Amniotic stem cell (primary cell): Measurements from ENCODE around the gene IQCC.

Experiments used
- DNase-seq: peaks from one replicate; lab custom pipeline; 2025; lab: John Stamatoyannopoulos, UW

Gene IQCC

GRCh38 chr1:32195972-32196823 is 9.3 kb upstream of the IQCC start:
- DNase-seq: no peak

GRCh38 chr1:32197074-32197473 is 8.4 kb upstream of the IQCC start:
- no peak for DNase-seq

- DNase-seq: no peak
Observed at GRCh38 chr1:32197837-32198236, 7.6 kb upstream of the IQCC start.

- no peak for DNase-seq
Observed at GRCh38 chr1:32198237-32199042, 7.0 kb upstream of the IQCC start.

- no peak for DNase-seq
Observed at GRCh38 chr1:32199043-32199716, 6.3 kb upstream of the IQCC start.

- DNase-seq: no peak
Observed at GRCh38 chr1:32199717-32200072, 5.8 kb upstream of the IQCC start.

GRCh38 chr1:32200226-32201010 is 5.1 kb upstream of the IQCC start, which contains the start of gene CCDC28B:
CCDC28B (plus strand) TSS chr1:32200595; CDS start chr1:32201936, 1,341 bp downstream.
- DNase-seq: peak; percentile 55

- peak; percentile 65 for DNase-seq
Observed at GRCh38 chr1:32201011-32201855, 4.2 kb upstream of the IQCC start.

GRCh38 chr1:32204943-32205361 is 519 bp upstream of the IQCC start:
- DNase-seq: no peak

- DNase-seq: no peak
Observed at GRCh38 chr1:32208469-32208868, 3.0 kb downstream of the IQCC start.

GRCh38 chr1:32208891-32209328 is 3.4 kb downstream of the IQCC start, which contains the start of gene DCDC2B:
DCDC2B (plus strand) TSS chr1:32209089; CDS start chr1:32209094, 5 bp downstream.
- no peak for DNase-seq

GRCh38 chr1:32215629-32216480 is 10.4 kb downstream of the IQCC start:
- peak; percentile 25 for DNase-seq

- no peak for DNase-seq
Observed at GRCh38 chr1:32216566-32216965, 11.1 kb downstream of the IQCC start.

GRCh38 chr1:32219022-32219421 is 13.6 kb downstream of the IQCC start:
- no peak for DNase-seq

- no peak for DNase-seq
Observed at GRCh38 chr1:32220746-32221580, 15.5 kb downstream of the IQCC start.

- no peak for DNase-seq
Observed at GRCh38 chr1:32221581-32221979, 16.1 kb downstream of the IQCC start.

- DNase-seq: peak; percentile 96
Observed at GRCh38 chr1:32221980-32222755, 16.7 kb downstream of the IQCC start, which contains the start of the genes EIF3I and TMEM234. EIF3I (plus strand) TSS chr1:32222407; CDS start chr1:32222442, 35 bp downstream. TMEM234 (minus strand) TSS chr1:32222353; CDS start chr1:32222322, 31 bp downstream.

- no peak for DNase-seq
Observed at GRCh38 chr1:32223683-32224082, 18.2 kb downstream of the IQCC start.
